ENCODE data around the gene KLK3.

The KLK3 gene

GRCh38 chr19:50897612-50898011 lies 42.9 kb downstream of the KLK3 start:
- Mint-ChIP-seq H3K9me3 (no peaks in the 10 kb centered on the region), H3K27ac (no peak overlapping the region), H3K36me3 (no peaks in the 10 kb centered on the region), H3K4me1 (no peaks in the 10 kb centered on the region), H3K4me3 (no peak overlapping the region)
- ATAC-seq (no peak), DNase-seq (ENCODE audit: low spot score in 2 of 2) (no peak)

GRCh38 chr19:50898018-50898417 lies 43.3 kb downstream of the KLK3 start:
- Mint-ChIP-seq H3K4me3 (no peak overlapping the region), H3K9me3 (no peaks in the 10 kb centered on the region), H3K36me3 (no peaks in the 10 kb centered on the region), H3K4me1 (no peaks in the 10 kb centered on the region), H3K27ac (no peak overlapping the region)
- DNase-seq (ENCODE audit: low spot score in 2 of 2) (no peak), ATAC-seq (no peak)

DNA sequence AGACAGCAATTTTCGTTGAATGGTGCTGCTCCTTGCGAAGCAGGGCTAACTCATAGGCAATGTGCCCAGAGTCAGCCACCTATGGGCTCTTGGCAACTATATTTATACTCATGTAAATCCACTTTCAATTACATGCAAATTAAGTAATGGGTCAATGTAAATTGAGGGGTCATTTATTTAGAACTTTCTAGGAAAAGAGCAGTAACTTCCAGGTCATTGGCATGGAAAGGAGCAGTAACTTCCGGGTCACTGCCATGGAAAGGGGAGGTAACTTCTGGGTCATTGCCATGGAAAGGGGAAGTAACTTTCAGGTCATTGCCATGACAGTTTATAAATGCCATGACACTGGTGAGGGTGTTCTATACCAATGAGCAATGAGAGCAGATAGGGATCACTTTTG lies 44.9 kb downstream of the KLK3 start:
- no peak for ATAC-seq
- no peak for DNase-seq (ENCODE audit: low spot score in 2 of 2)
- no peaks in the 10 kb centered on the region for H3K36me3 Mint-ChIP-seq
- no peaks in the 10 kb centered on the region for H3K4me1 Mint-ChIP-seq
- no peak overlapping the region for H3K27ac Mint-ChIP-seq
- H3K9me3 Mint-ChIP-seq, result no peaks in the 10 kb centered on the region
- H3K4me3 Mint-ChIP-seq, result no peak overlapping the region

GRCh38 chr19:50902640-50903039 lies 47.9 kb downstream of the KLK3 start:
- Mint-ChIP-seq H3K36me3 (no peaks in the 10 kb centered on the region), H3K9me3 (no peaks in the 10 kb centered on the region), H3K4me3 (no peak overlapping the region), H3K4me1 (no peaks in the 10 kb centered on the region), H3K27ac (no peak overlapping the region)
- ATAC-seq, result no peak
- no peak for DNase-seq (ENCODE audit: low spot score in 2 of 2)

DNA sequence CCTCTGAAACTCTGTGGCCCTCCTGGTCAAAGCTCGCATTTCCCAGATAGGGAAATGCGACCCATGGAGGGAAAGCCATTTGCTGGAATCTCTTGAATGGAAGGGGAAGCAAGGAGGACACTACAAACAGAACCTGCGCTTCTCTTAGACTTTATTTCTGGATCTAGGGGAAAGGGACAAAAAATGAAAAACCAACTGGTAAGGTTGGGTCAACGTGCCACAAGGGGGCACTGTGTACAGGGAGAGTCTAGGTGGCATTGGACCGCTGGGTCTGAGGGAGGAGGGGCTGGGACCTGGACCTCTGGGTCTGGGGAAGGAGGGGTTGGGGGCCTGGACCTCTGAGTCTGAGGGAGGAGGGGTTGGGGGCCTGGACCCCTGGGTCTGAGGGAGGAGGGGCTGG lies 51.5 kb downstream of the KLK3 start:
- ATAC-seq (no peak), DNase-seq (ENCODE audit: low spot score in 2 of 2) (no peak)
- no peak overlapping the region for H3K4me3 Mint-ChIP-seq
- no peaks in the 10 kb centered on the region for H3K36me3 Mint-ChIP-seq
- H3K9me3 Mint-ChIP-seq, result no peaks in the 10 kb centered on the region
- H3K4me1 Mint-ChIP-seq, result peaks cover 13% of the 10 kb centered on the region
- H3K27ac Mint-ChIP-seq, result no peak overlapping the region

- Mint-ChIP-seq H3K4me3 (no peak overlapping the region), H3K27ac (no peak overlapping the region), H3K36me3 (no peaks in the 10 kb centered on the region), H3K9me3 (no peaks in the 10 kb centered on the region), H3K4me1 (peaks cover 13% of the 10 kb centered on the region)
- DNase-seq (ENCODE audit: low spot score in 2 of 2) (no peak), ATAC-seq (no peak)
Observed at GRCh38 chr19:50908336-50908735, 53.6 kb downstream of the KLK3 start.

DNA sequence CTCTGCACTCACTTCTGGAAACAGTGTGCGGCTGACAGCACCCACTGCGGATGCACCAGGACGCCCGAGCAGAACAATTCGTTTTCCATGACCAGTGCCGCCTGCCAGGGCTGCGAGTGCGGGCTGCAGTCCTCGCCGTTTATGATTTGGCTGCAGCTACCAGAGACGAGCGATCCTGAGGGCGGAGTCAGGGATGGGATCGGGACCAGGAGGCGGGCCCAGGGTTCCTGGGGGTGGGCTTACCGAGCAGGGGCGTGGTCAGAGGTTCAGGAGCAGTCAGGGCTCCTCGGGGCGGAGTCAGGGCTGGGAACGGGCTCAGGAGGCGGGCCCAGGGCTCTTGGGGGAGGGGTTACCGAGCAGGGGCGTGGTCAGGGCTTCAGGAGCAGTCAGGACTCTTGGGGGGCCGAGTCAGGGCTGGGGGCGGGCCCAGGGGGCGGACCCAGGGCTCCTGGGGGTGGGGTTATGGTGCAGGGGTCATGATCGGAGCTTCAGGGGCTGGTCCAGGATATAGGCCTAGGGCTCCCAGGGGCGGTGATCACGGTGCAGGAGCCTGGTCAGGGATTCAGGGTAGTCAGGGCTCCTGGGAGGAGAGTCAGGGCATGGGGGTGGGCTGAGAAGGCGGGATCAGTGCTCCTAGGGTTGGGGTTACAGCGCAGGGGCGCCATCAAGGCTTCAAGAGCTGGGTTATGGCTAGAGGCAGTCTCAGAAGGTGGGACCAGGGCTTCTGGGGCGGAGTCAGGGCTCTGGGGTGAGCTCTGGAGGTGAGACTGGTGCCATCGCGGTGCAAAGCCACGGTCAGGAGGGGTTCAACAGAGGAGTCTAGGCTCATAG lies 54.7 kb downstream of the KLK3 start:
- H3K4me1 Mint-ChIP-seq, result peaks cover 13% of the 10 kb centered on the region
- ATAC-seq (no peak), DNase-seq (ENCODE audit: low spot score in 2 of 2) (no peak)
- H3K36me3 Mint-ChIP-seq, result no peaks in the 10 kb centered on the region
- H3K9me3 Mint-ChIP-seq, result no peaks in the 10 kb centered on the region
- no peak overlapping the region for H3K27ac Mint-ChIP-seq
- peak overlapping the region; percentile 11 for H3K4me3 Mint-ChIP-seq
